ENCODE measurements around the gene ITPR3.

Gene ITPR3

DNA sequence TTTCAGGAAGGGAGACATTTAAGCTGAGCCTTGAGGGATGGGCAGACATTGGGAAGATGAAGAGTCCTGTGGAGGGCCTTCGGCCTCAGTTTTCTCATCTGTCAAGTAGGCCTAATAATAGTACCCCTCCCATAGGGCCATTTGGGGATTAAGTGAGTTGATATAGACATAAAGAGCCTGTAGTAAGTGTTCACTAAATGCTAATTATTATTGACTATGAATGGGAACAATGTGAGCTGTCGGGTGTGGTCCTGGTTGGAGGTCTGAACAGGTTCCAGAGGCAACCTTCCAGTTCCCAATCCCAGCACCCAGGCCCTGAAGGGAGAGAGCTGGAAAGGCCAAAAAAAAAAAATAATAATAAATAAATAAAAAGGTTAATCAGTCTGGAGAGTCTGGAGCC lies 14.5 kb upstream of the ITPR3 start:
- H3K36me3 ChIP-seq (ENCODE audit: control insufficient read depth in 1 of 2, insufficient read depth in 2 of 2, low read length in 2 of 2) = no peaks in the 10 kb centered on the region
- peaks cover 3 to 17% of the 10 kb centered on the region in 2 donors for H3K4me1 ChIP-seq (ENCODE audit: control insufficient read depth in 1 of 2, insufficient read depth in 2 of 2, low read length in 2 of 2)
- H3K27me3 ChIP-seq (ENCODE audit: low read depth, low read length) = no peaks in the 10 kb centered on the region
- H3K4me3 ChIP-seq (ENCODE audit: low read depth in 1 of 2, low read length in 2 of 2) = no peak overlapping the region
- no peak overlapping the region for H3K27ac ChIP-seq (ENCODE audit: low read length)
- H3K9me3 ChIP-seq (ENCODE audit: control insufficient read depth in 1 of 2, low read length in 2 of 2) = no peaks in the 10 kb centered on the region

DNA sequence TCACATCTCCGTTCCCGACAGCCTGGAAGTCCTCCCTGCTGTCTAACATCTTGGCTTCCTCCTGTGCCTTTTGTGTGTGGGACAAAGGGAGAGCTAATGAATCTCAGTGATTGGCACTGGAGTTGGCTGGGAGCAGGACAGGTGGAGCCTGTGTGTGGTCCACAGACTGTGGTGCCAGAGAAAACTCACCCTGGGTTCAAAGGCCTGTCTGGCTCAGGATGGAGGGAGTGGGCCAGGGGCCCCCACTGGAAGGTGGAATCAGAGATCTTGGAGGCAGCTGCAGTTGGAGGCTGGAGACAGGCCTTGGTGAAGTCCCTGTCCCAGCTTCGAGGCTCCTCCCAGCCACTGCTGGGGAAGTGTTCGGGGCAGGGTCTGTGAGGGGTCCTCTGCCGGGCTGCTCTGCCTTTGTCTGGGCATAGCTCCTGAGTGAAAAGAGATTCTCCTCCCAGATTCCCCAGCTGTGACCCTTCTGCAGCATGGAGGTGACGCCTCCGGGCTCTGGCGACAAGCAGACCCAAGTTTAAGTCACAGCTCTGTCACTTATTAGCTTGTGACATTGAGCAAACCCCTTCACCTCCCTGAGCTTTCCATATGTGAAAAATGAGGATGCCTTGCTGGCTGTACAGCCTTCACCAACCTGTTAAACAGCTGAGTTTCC lies 13.9 kb upstream of the ITPR3 start:
- no peaks in the 10 kb centered on the region for H3K27me3 ChIP-seq (ENCODE audit: low read depth, low read length)
- H3K4me3 ChIP-seq (ENCODE audit: low read depth in 1 of 2, low read length in 2 of 2) = no peak overlapping the region
- H3K4me1 ChIP-seq (ENCODE audit: control insufficient read depth in 1 of 2, insufficient read depth in 2 of 2, low read length in 2 of 2) = peaks cover 3 to 17% of the 10 kb centered on the region in 2 donors
- H3K27ac ChIP-seq (ENCODE audit: low read length) = no peak overlapping the region
- H3K36me3 ChIP-seq (ENCODE audit: control insufficient read depth in 1 of 2, insufficient read depth in 2 of 2, low read length in 2 of 2) = no peaks in the 10 kb centered on the region
- H3K9me3 ChIP-seq (ENCODE audit: control insufficient read depth in 1 of 2, low read length in 2 of 2) = no peaks in the 10 kb centered on the region

DNA sequence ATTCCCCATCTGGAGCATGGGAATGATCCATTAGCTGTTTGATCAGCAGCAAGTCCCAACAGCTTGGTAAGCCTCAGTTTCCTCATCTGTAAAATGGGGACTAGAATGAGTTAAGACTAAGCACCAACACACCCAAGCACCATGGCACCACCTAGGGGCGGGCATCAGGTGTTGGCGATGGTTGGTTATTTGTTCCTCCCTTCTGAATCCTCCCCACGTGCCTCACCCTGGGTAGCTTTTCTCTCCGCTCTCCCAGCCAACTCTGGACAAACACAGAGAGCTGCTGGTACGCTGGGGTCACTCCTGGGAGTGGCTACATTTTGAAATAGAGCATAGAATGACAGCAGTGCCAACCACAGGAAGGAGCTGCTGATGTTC lies 13.3 kb upstream of the ITPR3 start:
- H3K27ac ChIP-seq (ENCODE audit: low read length) = no peak overlapping the region
- no peaks in the 10 kb centered on the region for H3K9me3 ChIP-seq (ENCODE audit: control insufficient read depth in 1 of 2, low read length in 2 of 2)
- no peaks in the 10 kb centered on the region for H3K27me3 ChIP-seq (ENCODE audit: low read depth, low read length)
- H3K4me3 ChIP-seq (ENCODE audit: low read depth in 1 of 2, low read length in 2 of 2) = no peak overlapping the region
- no peaks in the 10 kb centered on the region for H3K36me3 ChIP-seq (ENCODE audit: control insufficient read depth in 1 of 2, insufficient read depth in 2 of 2, low read length in 2 of 2)
- H3K4me1 ChIP-seq (ENCODE audit: control insufficient read depth in 1 of 2, insufficient read depth in 2 of 2, low read length in 2 of 2) = peaks cover 3 to 17% of the 10 kb centered on the region in 2 donors

- H3K27ac ChIP-seq (ENCODE audit: low read length) = no peak overlapping the region
- H3K36me3 ChIP-seq (ENCODE audit: control insufficient read depth in 1 of 2, insufficient read depth in 2 of 2, low read length in 2 of 2) = no peaks in the 10 kb centered on the region
- no peaks in the 10 kb centered on the region for H3K9me3 ChIP-seq (ENCODE audit: control insufficient read depth in 1 of 2, low read length in 2 of 2)
- H3K4me3 ChIP-seq (ENCODE audit: low read depth in 1 of 2, low read length in 2 of 2) = no peak overlapping the region
- H3K4me1 ChIP-seq (ENCODE audit: control insufficient read depth in 1 of 2, insufficient read depth in 2 of 2, low read length in 2 of 2) = peaks cover 3 to 17% of the 10 kb centered on the region in 2 donors
- no peaks in the 10 kb centered on the region for H3K27me3 ChIP-seq (ENCODE audit: low read depth, low read length)
These were observed 12.1 kb upstream of the ITPR3 start for GRCh38 chr6:33609019-33609418.

GRCh38 chr6:33609528-33609927 lies 11.6 kb upstream of the ITPR3 start:
- Histone ChIP-seq H3K9me3 (ENCODE audit: control insufficient read depth in 1 of 2, low read length in 2 of 2) (no peaks in the 10 kb centered on the region), H3K36me3 (ENCODE audit: control insufficient read depth in 1 of 2, insufficient read depth in 2 of 2, low read length in 2 of 2) (no peaks in the 10 kb centered on the region), H3K4me3 (ENCODE audit: low read depth in 1 of 2, low read length in 2 of 2) (no peak overlapping the region), H3K27ac (ENCODE audit: low read length) (peak overlapping the region; percentile 43), H3K4me1 (ENCODE audit: control insufficient read depth in 1 of 2, insufficient read depth in 2 of 2, low read length in 2 of 2) (peaks cover 3 to 17% of the 10 kb centered on the region in 2 donors), H3K27me3 (ENCODE audit: low read depth, low read length) (no peaks in the 10 kb centered on the region)

GRCh38 chr6:33610067-33610466 lies 11.1 kb upstream of the ITPR3 start:
- Histone ChIP-seq H3K36me3 (ENCODE audit: control insufficient read depth in 1 of 2, insufficient read depth in 2 of 2, low read length in 2 of 2) (no peaks in the 10 kb centered on the region), H3K27me3 (ENCODE audit: low read depth, low read length) (no peaks in the 10 kb centered on the region), H3K9me3 (ENCODE audit: control insufficient read depth in 1 of 2, low read length in 2 of 2) (no peaks in the 10 kb centered on the region), H3K4me3 (ENCODE audit: low read depth in 1 of 2, low read length in 2 of 2) (no peak overlapping the region), H3K4me1 (ENCODE audit: control insufficient read depth in 1 of 2, insufficient read depth in 2 of 2, low read length in 2 of 2) (peaks cover 3 to 17% of the 10 kb centered on the region in 2 donors), H3K27ac (ENCODE audit: low read length) (peak overlapping the region; percentile 43)

GRCh38 chr6:33610779-33611732 lies 10.1 kb upstream of the ITPR3 start:
- H3K36me3 ChIP-seq (ENCODE audit: control insufficient read depth in 1 of 2, insufficient read depth in 2 of 2, low read length in 2 of 2) = no peaks in the 10 kb centered on the region
- H3K27ac ChIP-seq (ENCODE audit: low read length) = no peak overlapping the region
- no peak overlapping the region for H3K4me3 ChIP-seq (ENCODE audit: low read depth in 1 of 2, low read length in 2 of 2)
- peaks cover 3 to 17% of the 10 kb centered on the region in 2 donors for H3K4me1 ChIP-seq (ENCODE audit: control insufficient read depth in 1 of 2, insufficient read depth in 2 of 2, low read length in 2 of 2)
- no peaks in the 10 kb centered on the region for H3K27me3 ChIP-seq (ENCODE audit: low read depth, low read length)
- no peaks in the 10 kb centered on the region for H3K9me3 ChIP-seq (ENCODE audit: control insufficient read depth in 1 of 2, low read length in 2 of 2)

DNA sequence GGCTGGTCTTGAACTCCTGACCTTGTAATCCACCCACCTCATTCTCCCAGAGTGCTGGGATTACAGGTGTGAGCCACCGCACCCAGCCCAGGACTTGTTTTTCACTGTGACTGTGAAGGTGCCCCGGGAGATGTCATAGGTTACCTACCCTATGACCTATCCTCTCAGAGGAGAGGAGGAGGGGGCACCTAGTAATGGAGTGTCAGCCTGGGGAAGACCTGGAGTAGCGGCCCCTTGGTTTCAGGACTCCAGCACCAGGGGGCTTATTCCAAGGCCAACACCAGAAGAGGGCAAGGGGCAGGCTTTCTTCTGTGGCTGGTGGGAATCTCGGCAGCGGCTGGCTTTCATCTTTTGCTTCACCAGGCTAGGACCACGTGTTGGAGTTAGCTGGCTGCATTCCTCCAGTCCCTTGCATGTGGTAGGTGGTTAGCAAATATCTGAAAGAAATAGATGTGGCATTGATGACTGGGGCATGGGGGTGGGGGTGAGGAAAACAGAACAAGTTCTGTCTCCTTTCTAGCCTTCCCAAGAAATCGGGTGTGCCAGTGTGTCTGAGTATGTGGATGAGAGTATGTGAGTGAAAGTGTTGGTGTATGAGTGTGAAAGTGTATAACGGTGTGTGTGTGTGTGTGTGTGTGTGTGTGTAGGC lies 7.9 kb upstream of the ITPR3 start:
- Histone ChIP-seq H3K27me3 (ENCODE audit: low read depth, low read length) (no peaks in the 10 kb centered on the region), H3K36me3 (ENCODE audit: control insufficient read depth in 1 of 2, insufficient read depth in 2 of 2, low read length in 2 of 2) (no peaks in the 10 kb centered on the region), H3K4me3 (ENCODE audit: low read depth in 1 of 2, low read length in 2 of 2) (no peak overlapping the region), H3K9me3 (ENCODE audit: control insufficient read depth in 1 of 2, low read length in 2 of 2) (no peaks in the 10 kb centered on the region), H3K27ac (ENCODE audit: low read length) (no peak overlapping the region), H3K4me1 (ENCODE audit: control insufficient read depth in 1 of 2, insufficient read depth in 2 of 2, low read length in 2 of 2) (peaks cover 3 to 17% of the 10 kb centered on the region in 2 donors)

DNA sequence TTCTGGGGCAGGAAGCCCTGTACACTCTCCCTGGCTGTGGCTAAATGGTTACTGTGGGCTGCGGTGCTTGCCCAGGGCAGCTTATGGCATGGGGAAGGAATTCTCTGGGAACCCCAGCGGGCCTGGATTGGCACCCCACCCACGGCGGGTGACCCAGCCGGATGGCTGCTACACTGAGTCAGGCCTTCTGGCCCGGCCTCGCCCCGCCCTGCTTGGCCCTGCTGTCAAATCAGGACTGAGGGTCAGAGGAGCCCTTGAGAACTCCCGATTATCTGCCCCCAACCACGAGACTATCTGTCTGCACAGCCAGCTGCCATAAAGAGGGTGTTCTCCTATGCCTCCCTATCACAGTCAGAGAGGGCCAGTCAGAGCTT lies 7.3 kb upstream of the ITPR3 start:
- H3K27ac ChIP-seq (ENCODE audit: low read length) = no peak overlapping the region
- peaks cover 3 to 17% of the 10 kb centered on the region in 2 donors for H3K4me1 ChIP-seq (ENCODE audit: control insufficient read depth in 1 of 2, insufficient read depth in 2 of 2, low read length in 2 of 2)
- H3K36me3 ChIP-seq (ENCODE audit: control insufficient read depth in 1 of 2, insufficient read depth in 2 of 2, low read length in 2 of 2) = no peaks in the 10 kb centered on the region
- no peak overlapping the region for H3K4me3 ChIP-seq (ENCODE audit: low read depth in 1 of 2, low read length in 2 of 2)
- no peaks in the 10 kb centered on the region for H3K27me3 ChIP-seq (ENCODE audit: low read depth, low read length)
- H3K9me3 ChIP-seq (ENCODE audit: control insufficient read depth in 1 of 2, low read length in 2 of 2) = no peaks in the 10 kb centered on the region

- Histone ChIP-seq H3K9me3 (ENCODE audit: control insufficient read depth in 1 of 2, low read length in 2 of 2) (no peaks in the 10 kb centered on the region), H3K4me3 (ENCODE audit: low read depth in 1 of 2, low read length in 2 of 2) (no peak overlapping the region), H3K36me3 (ENCODE audit: control insufficient read depth in 1 of 2, insufficient read depth in 2 of 2, low read length in 2 of 2) (no peaks in the 10 kb centered on the region), H3K27ac (ENCODE audit: low read length) (no peak overlapping the region), H3K4me1 (ENCODE audit: control insufficient read depth in 1 of 2, insufficient read depth in 2 of 2, low read length in 2 of 2) (peaks cover 5 to 12% of the 10 kb centered on the region in 2 donors), H3K27me3 (ENCODE audit: low read depth, low read length) (no peaks in the 10 kb centered on the region)
These were observed 5.0 kb upstream of the ITPR3 start for GRCh38 chr6:33616113-33616512.

DNA sequence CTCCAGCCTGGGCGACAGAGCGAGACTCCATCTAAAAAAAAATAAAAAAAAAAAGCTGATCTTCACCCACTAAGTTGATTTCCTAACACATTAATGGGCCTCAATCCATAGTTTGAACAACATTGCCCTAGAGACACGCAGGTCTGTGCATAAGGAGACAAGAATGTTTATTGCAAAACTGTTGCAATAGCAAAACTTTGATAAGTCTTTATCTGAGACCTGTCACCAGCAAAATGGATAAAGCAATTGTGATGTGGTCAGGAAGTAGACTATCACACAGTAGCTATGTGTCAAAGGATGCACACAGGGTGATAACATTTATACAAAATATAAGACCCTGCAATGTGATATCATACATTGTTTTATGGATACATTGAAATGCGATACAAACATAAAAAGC lies 4.2 kb upstream of the ITPR3 start:
- no peaks in the 10 kb centered on the region for H3K27me3 ChIP-seq (ENCODE audit: low read depth, low read length)
- no peaks in the 10 kb centered on the region for H3K9me3 ChIP-seq (ENCODE audit: control insufficient read depth in 1 of 2, low read length in 2 of 2)
- H3K4me1 ChIP-seq (ENCODE audit: control insufficient read depth in 1 of 2, insufficient read depth in 2 of 2, low read length in 2 of 2) = peaks cover 5 to 18% of the 10 kb centered on the region in 2 donors
- no peaks in the 10 kb centered on the region for H3K36me3 ChIP-seq (ENCODE audit: control insufficient read depth in 1 of 2, insufficient read depth in 2 of 2, low read length in 2 of 2)
- no peak overlapping the region for H3K27ac ChIP-seq (ENCODE audit: low read length)
- no peak overlapping the region for H3K4me3 ChIP-seq (ENCODE audit: low read depth in 1 of 2, low read length in 2 of 2)
